Subcutaneous abdominal adipose tissue (tissue), 5 donors: ENCODE results near the gene GALNS.

Source experiments
- H3K27ac ChIP-seq: one replicate; pipeline ENCODE4 v1.7.0; 2013; ENCODE audit warnings: low read depth, mild to moderate bottlenecking, inconsistent platforms, low read length, moderate library complexity
- H3K27me3 ChIP-seq, 5 donors: one replicate each; pipeline ENCODE4 v1.7.0; 2013; ENCODE audit warnings: low read length in 5 of 5, inconsistent platforms in 1 of 5; ENCODE audit not compliant: control insufficient read depth in 5 of 5, insufficient read depth in 4 of 5
- H3K36me3 ChIP-seq, 5 donors: one replicate each; pipeline ENCODE4 v1.7.0; 2013; ENCODE audit warnings: low read length in 5 of 5; ENCODE audit not compliant: control insufficient read depth in 5 of 5, insufficient read depth in 5 of 5
- H3K4me1 ChIP-seq, 5 donors: one replicate each; pipeline ENCODE4 v1.7.0; 2013; ENCODE audit warnings: low read length in 5 of 5, mild to moderate bottlenecking in 3 of 5, moderate library complexity in 1 of 5; ENCODE audit not compliant: control insufficient read depth in 5 of 5, insufficient read depth in 5 of 5
- H3K4me3 ChIP-seq, 5 donors: one replicate each; pipeline ENCODE4 v1.7.0; 2013; ENCODE audit warnings: low read length in 5 of 5, low read depth in 1 of 5
- H3K9ac ChIP-seq, 5 donors: one replicate each; pipeline ENCODE4 v1.7.0; 2013; ENCODE audit warnings: low read length in 5 of 5, mild to moderate bottlenecking in 4 of 5, moderate library complexity in 3 of 5
- H3K9me3 ChIP-seq, 5 donors: one replicate each; pipeline ENCODE4 v1.7.0; 2013; ENCODE audit warnings: low read length in 5 of 5; ENCODE audit not compliant: control insufficient read depth in 5 of 5
- donor health status: healthy.
- donor health status: healthy.
- donor health status: healthy.
- donor health status: healthy.
- donor health status: healthy.

Gene GALNS

GRCh38 chr16:88868974-88869672, 12.4 kb upstream of the GALNS start:
- no peak overlapping the region for H3K9ac ChIP-seq
- no peaks in the 10 kb centered on the region for H3K9me3 ChIP-seq
- H3K27ac ChIP-seq = no peak overlapping the region
- H3K4me1 ChIP-seq = peaks cover 0 to 12% (median 9%) of the 10 kb centered on the region in 5 donors
- H3K27me3 ChIP-seq = peaks cover 35 to 43% (median 36%) of the 10 kb centered on the region in 5 donors
- no peak overlapping the region for H3K4me3 ChIP-seq
- no peaks in the 10 kb centered on the region for H3K36me3 ChIP-seq

GRCh38 chr16:88867581-88868246, 11.0 kb upstream of the GALNS start:
- H3K9me3 ChIP-seq = no peaks in the 10 kb centered on the region
- H3K27ac ChIP-seq = no peak overlapping the region
- H3K36me3 ChIP-seq = peaks cover 0 to 8% (median 4%) of the 10 kb centered on the region in 5 donors
- H3K27me3 ChIP-seq = peaks cover 31 to 42% (median 34%) of the 10 kb centered on the region in 5 donors
- H3K9ac ChIP-seq = no peak overlapping the region
- H3K4me1 ChIP-seq = peaks cover 0 to 12% (median 9%) of the 10 kb centered on the region in 5 donors
- no peak overlapping the region for H3K4me3 ChIP-seq

GRCh38 chr16:88866151-88866920, 9.6 kb upstream of the GALNS start, which contains the start of gene PABPN1L:
Gene PABPN1L (minus strand): TSS chr16:88866660. CDS start chr16:88866606, 54 bp downstream.
- Histone ChIP-seq H3K9me3 (no peaks in the 10 kb centered on the region), H3K4me1 (peaks cover 0 to 11% (median 9%) of the 10 kb centered on the region in 5 donors), H3K27me3 (peaks cover 25 to 34% (median 30%) of the 10 kb centered on the region in 5 donors), H3K4me3 (no peak within 1 kb of the TSS), H3K9ac (no peak within 1 kb of the TSS), H3K27ac (no peak within 1 kb of the TSS), H3K36me3 (peaks cover 0 to 22% (median 18%) of the 10 kb centered on the region in 5 donors)

DNA sequence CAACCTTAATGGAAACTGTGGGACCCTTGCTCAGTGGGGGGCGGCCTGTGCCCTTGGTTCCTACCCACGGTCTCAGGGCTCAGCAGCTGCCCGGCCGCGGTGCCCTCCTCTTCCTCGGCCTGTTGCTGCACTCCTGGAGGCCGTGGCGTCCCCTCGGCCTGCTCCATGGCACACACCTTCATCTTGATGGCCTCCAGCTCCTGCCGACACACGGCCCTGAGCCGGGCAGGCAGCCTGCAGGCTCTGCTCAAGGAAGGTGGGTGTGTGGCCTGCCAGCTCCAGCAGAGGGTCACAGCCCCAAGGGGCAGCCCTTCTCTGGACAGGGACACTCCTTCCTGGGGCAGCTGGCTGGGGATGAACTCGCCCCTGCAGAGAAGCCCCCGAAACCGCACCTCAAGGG, 9.0 kb upstream of the GALNS start:
- H3K27ac ChIP-seq = no peak overlapping the region
- H3K9me3 ChIP-seq = no peaks in the 10 kb centered on the region
- peaks cover 19 to 28% (median 25%) of the 10 kb centered on the region in 5 donors for H3K27me3 ChIP-seq
- H3K36me3 ChIP-seq = peaks cover 0 to 28% (median 24%) of the 10 kb centered on the region in 5 donors
- no peak overlapping the region for H3K4me3 ChIP-seq
- H3K4me1 ChIP-seq = peaks cover 0 to 5% (median 3%) of the 10 kb centered on the region in 5 donors
- no peak overlapping the region for H3K9ac ChIP-seq

DNA sequence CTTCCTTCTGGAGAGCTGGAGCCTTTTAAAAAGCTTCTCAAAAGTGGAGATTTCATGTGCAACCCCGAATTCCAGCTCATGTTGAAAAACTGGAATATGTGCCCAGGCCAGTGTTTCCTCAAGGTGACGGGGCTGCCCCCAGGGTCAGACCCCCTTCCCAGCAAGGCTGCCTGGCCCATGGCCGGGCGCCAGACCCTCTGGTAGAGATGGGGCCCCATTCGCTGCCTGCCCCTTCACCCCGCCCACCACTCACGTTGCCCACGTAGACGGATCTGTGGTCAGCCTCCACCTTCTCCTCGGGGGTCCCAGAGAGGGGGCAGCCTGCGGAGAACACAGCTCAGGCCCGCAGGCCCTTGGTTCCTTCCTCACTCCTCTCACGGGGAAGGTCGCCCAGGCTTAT, 8.6 kb upstream of the GALNS start:
- Histone ChIP-seq H3K27ac (no peak overlapping the region), H3K9ac (no peak overlapping the region), H3K4me3 (no peak overlapping the region), H3K36me3 (peaks cover 0 to 32% (median 28%) of the 10 kb centered on the region in 5 donors), H3K27me3 (peaks cover 15 to 24% (median 20%) of the 10 kb centered on the region in 5 donors), H3K4me1 (peaks cover 0 to under 1% (median 0%) of the 10 kb centered on the region in 5 donors), H3K9me3 (no peaks in the 10 kb centered on the region)

GRCh38 chr16:88864521-88864920, 7.8 kb upstream of the GALNS start:
- peaks cover 10 to 21% (median 16%) of the 10 kb centered on the region in 5 donors for H3K27me3 ChIP-seq
- no peak overlapping the region for H3K9ac ChIP-seq
- no peak overlapping the region for H3K4me3 ChIP-seq
- no peaks in the 10 kb centered on the region for H3K9me3 ChIP-seq
- H3K4me1 ChIP-seq = no peaks in the 10 kb centered on the region
- H3K27ac ChIP-seq = no peak overlapping the region
- peaks cover 0 to 40% (median 36%) of the 10 kb centered on the region in 5 donors for H3K36me3 ChIP-seq

GRCh38 chr16:88864099-88864498, 7.4 kb upstream of the GALNS start:
- peaks cover 0 to 44% (median 40%) of the 10 kb centered on the region in 5 donors for H3K36me3 ChIP-seq
- H3K4me3 ChIP-seq = no peak overlapping the region
- H3K27ac ChIP-seq = no peak overlapping the region
- H3K9ac ChIP-seq = no peak overlapping the region
- H3K27me3 ChIP-seq = peaks cover 6 to 17% (median 16%) of the 10 kb centered on the region in 5 donors
- no peaks in the 10 kb centered on the region for H3K9me3 ChIP-seq
- no peaks in the 10 kb centered on the region for H3K4me1 ChIP-seq

DNA sequence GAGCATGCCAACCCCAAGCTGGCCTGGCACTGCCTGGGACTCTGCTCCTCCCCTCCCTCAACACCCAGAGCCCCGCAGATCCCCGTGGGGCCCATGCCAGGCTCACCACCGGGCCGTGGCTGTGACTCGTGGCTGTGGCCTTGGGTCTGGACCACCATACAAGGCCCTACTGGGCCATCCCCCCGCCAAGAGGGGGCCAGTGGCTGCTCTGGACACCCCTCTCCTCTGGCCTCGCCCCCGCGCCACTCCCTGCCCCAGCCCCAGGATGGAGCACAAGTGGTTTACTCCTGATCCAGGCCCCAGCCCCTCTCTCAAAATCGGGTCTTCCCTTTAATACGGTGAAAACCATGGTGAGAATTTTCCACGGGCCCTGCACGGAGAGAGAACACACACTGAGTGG, 6.7 kb upstream of the GALNS start:
- H3K27ac ChIP-seq = no peak overlapping the region
- H3K27me3 ChIP-seq = peaks cover 6 to 16% (median 10%) of the 10 kb centered on the region in 5 donors
- no peak overlapping the region for H3K9ac ChIP-seq
- H3K36me3 ChIP-seq = peaks cover 0 to 48% (median 44%) of the 10 kb centered on the region in 5 donors
- H3K9me3 ChIP-seq = no peaks in the 10 kb centered on the region
- no peak overlapping the region for H3K4me3 ChIP-seq
- H3K4me1 ChIP-seq = peaks cover 0 to 3% (median 2%) of the 10 kb centered on the region in 5 donors

- H3K4me3 ChIP-seq = no peak overlapping the region
- H3K4me1 ChIP-seq = peaks cover 2 to 7% (median 6%) of the 10 kb centered on the region in 5 donors
- H3K9ac ChIP-seq = no peak overlapping the region
- no peak overlapping the region for H3K27ac ChIP-seq
- H3K36me3 ChIP-seq = peaks cover 0 to 48% (median 44%) of the 10 kb centered on the region in 5 donors
- no peaks in the 10 kb centered on the region for H3K9me3 ChIP-seq
- peaks cover 6 to 14% (median 10%) of the 10 kb centered on the region in 5 donors for H3K27me3 ChIP-seq
These were observed 6.2 kb upstream of the GALNS start for GRCh38 chr16:88862968-88863367.
